SK-N-SH treated with all-trans-retinoic acid at 6 μM for 48 hours (cell line): Measurements from ENCODE around the gene CDK1.

ENCODE experiments used
- ATAC-seq: fragments of 200-7000 bp; cut with Tn5 transposase; 3 replicates; pipeline ENCODE4 v1.9.1; 2020; ENCODE audit warnings: mild to moderate bottlenecking, moderate library complexity
- ARNTL ChIP-seq: fragments of 450-650 bp; formaldehyde crosslinking; IDR thresholded peaks from 2 replicates; pipeline ENCODE4 v1.5.0; 2020; ENCODE audit warnings: low read depth, mild to moderate bottlenecking, moderate library complexity, borderline replicate concordance
- BACH2 ChIP-seq: fragments of 250-450 bp; sonication (Bioruptor Pico); IDR thresholded peaks from 2 replicates; pipeline ENCODE4 v1.9.0; 2021; ENCODE audit warnings: mild to moderate bottlenecking, borderline replicate concordance
- CREB5 ChIP-seq: fragments of 250-450 bp; sonication (Bioruptor Pico); IDR thresholded peaks from 2 replicates; pipeline ENCODE4 v1.5.1; 2020; ENCODE audit warnings: low read depth, mild to moderate bottlenecking, moderate library complexity
- CSDC2 ChIP-seq: fragments of 250-450 bp; sonication (Bioruptor Pico); IDR thresholded peaks from 2 replicates; pipeline ENCODE4 v1.5.0; 2020; ENCODE audit warnings: mild to moderate bottlenecking, moderate library complexity
- CSRNP3 ChIP-seq: fragments of 250-450 bp; sonication (Bioruptor Pico); IDR thresholded peaks from 2 replicates; pipeline ENCODE4 v1.5.1; 2021; ENCODE audit warnings: mild to moderate bottlenecking, moderate library complexity
- ESRRG ChIP-seq: fragments of 250-450 bp; sonication (Bioruptor Pico); IDR thresholded peaks from 2 replicates; pipeline ENCODE4 v1.6.1; 2021; ENCODE audit warnings: mild to moderate bottlenecking
- ISL1 ChIP-seq: fragments of 250-450 bp; sonication (Bioruptor Pico); IDR thresholded peaks from 2 replicates; pipeline ENCODE4 v2.1.2; 2022; ENCODE audit warnings: mild to moderate bottlenecking, moderate library complexity
- OSR1 ChIP-seq: fragments of 250-450 bp; sonication (Bioruptor Pico); IDR thresholded peaks from 2 replicates; pipeline ENCODE4 v1.8.0; 2022; ENCODE audit warnings: moderate library complexity, mild to moderate bottlenecking, inconsistent platforms
- PATZ1 ChIP-seq: fragments of 250-450 bp; sonication (Bioruptor Pico); IDR thresholded peaks from 2 replicates; pipeline ENCODE4 v1.8.0; 2020; ENCODE audit warnings: mild to moderate bottlenecking, moderate library complexity, borderline replicate concordance
- POU6F1 ChIP-seq: fragments of 250-450 bp; sonication (Bioruptor Pico); IDR thresholded peaks from 2 replicates; pipeline ENCODE4 v1.8.0; 2021; ENCODE audit warnings: low read depth, mild to moderate bottlenecking, moderate library complexity, borderline replicate concordance
- PPARA ChIP-seq: fragments of 250-450 bp; sonication (Bioruptor Pico); IDR thresholded peaks from 2 replicates; pipeline ENCODE4 v1.5.0; 2020; ENCODE audit warnings: mild to moderate bottlenecking, borderline replicate concordance
- RARB ChIP-seq: fragments of 250-450 bp; sonication (Bioruptor Pico); IDR thresholded peaks from 2 replicates; pipeline ENCODE4 v1.8.0; 2021; ENCODE audit warnings: mild to moderate bottlenecking, moderate library complexity
- SNAI2 ChIP-seq: fragments of 250-450 bp; sonication (Bioruptor Pico); IDR thresholded peaks from 2 replicates; pipeline ENCODE4 v1.5.0; 2020; ENCODE audit warnings: mild to moderate bottlenecking, moderate library complexity
- TOX ChIP-seq: fragments of 250-450 bp; sonication (Bioruptor Pico); IDR thresholded peaks from 2 replicates; pipeline ENCODE4 v1.8.0; 2021; ENCODE audit warnings: mild to moderate bottlenecking, moderate library complexity, borderline replicate concordance
- TSHZ2 ChIP-seq: fragments of 250-450 bp; sonication (Bioruptor Pico); IDR thresholded peaks from 2 replicates; pipeline ENCODE4 v1.5.0; 2020; ENCODE audit warnings: mild to moderate bottlenecking, moderate library complexity
- ZC3H10 ChIP-seq: fragments of 250-450 bp; sonication (Bioruptor Pico); IDR thresholded peaks from 2 replicates; pipeline ENCODE4 v1.5.1; 2021; ENCODE audit warnings: mild to moderate bottlenecking, moderate library complexity
- ZFP3 ChIP-seq: fragments of 250-450 bp; sonication (Bioruptor Pico); IDR thresholded peaks from 2 replicates; pipeline ENCODE4 v1.5.0; 2020; ENCODE audit warnings: mild to moderate bottlenecking, moderate library complexity
- ZFP30 ChIP-seq: fragments of 450-650 bp; formaldehyde crosslinking; IDR thresholded peaks from 2 replicates; pipeline ENCODE4 v1.5.0; 2022; ENCODE audit warnings: mild to moderate bottlenecking, moderate library complexity
- ZNF565 ChIP-seq: fragments of 450-650 bp; formaldehyde crosslinking; conservative IDR thresholded peaks from 2 replicates; pipeline ENCODE4 v1.5.0; 2020; ENCODE audit warnings: low read depth, mild to moderate bottlenecking, moderate library complexity
- ZNF8 ChIP-seq: fragments of 450-650 bp; formaldehyde crosslinking; IDR thresholded peaks from 2 replicates; pipeline ENCODE4 v1.5.0; 2020; ENCODE audit warnings: mild to moderate bottlenecking, moderate library complexity

CDK1 gene

GRCh38 chr10:60732198-60732806 is 46.0 kb upstream of the CDK1 start:
- no peak for ATAC-seq
- TF ChIP-seq PATZ1 (no peak), POU6F1 (CRISPR knock-in tag) (no peak), TOX (CRISPR knock-in tag) (no peak), RARB (CRISPR knock-in tag) (no peak), CSDC2 (CRISPR knock-in tag) (no peak), OSR1 (CRISPR knock-in tag) (no peak), SNAI2 (CRISPR knock-in tag) (no peak), ARNTL (CRISPR knock-in tag) (no peak), ZC3H10 (CRISPR knock-in tag) (no peak), PPARA (CRISPR knock-in tag) (no peak), ESRRG (CRISPR knock-in tag) (no peak), TSHZ2 (CRISPR knock-in tag) (no peak), CSRNP3 (CRISPR knock-in tag) (no peak), CREB5 (CRISPR knock-in tag) (no peak), ISL1 (CRISPR knock-in tag) (no peak)

- TF ChIP-seq BACH2 (CRISPR knock-in tag) (no peak), ZFP3 (no peak), CSDC2 (CRISPR knock-in tag) (no peak)
- ATAC-seq: peak; percentile 94
Measured at GRCh38 chr10:60732807-60733516, 45.3 kb upstream of the CDK1 start.

GRCh38 chr10:60733517-60733822 is 44.8 kb upstream of the CDK1 start:
- no peak for ATAC-seq
- no peak for TF ChIP-seq CREB5 (CRISPR knock-in tag)
- no peak for TF ChIP-seq ARNTL (CRISPR knock-in tag)
- no peak for TF ChIP-seq POU6F1 (CRISPR knock-in tag)
- no peak for TF ChIP-seq PPARA (CRISPR knock-in tag)
- no peak for TF ChIP-seq ZFP30 (CRISPR knock-in tag)
- no peak for TF ChIP-seq ZFP3
- no peak for TF ChIP-seq TOX (CRISPR knock-in tag)
- no peak for TF ChIP-seq ZNF8 (CRISPR knock-in tag)
- TF ChIP-seq BACH2 (CRISPR knock-in tag): no peak
- no peak for TF ChIP-seq RARB (CRISPR knock-in tag)
- no peak for TF ChIP-seq ZNF565 (CRISPR knock-in tag)
- no peak for TF ChIP-seq TSHZ2 (CRISPR knock-in tag)
- no peak for TF ChIP-seq ISL1 (CRISPR knock-in tag)
- no peak for TF ChIP-seq OSR1 (CRISPR knock-in tag)
- no peak for TF ChIP-seq CSDC2 (CRISPR knock-in tag)
